ENCODE results near the gene ASCL4. TPM values are rescaled to one million over a fixed set of nuclear protein-coding genes. Genes with fewer than 3 reads are reported as not detected.

The ASCL4 gene, protein sequence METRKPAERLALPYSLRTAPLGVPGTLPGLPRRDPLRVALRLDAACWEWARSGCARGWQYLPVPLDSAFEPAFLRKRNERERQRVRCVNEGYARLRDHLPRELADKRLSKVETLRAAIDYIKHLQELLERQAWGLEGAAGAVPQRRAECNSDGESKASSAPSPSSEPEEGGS
- total RNA-seq = not detected

DNA sequence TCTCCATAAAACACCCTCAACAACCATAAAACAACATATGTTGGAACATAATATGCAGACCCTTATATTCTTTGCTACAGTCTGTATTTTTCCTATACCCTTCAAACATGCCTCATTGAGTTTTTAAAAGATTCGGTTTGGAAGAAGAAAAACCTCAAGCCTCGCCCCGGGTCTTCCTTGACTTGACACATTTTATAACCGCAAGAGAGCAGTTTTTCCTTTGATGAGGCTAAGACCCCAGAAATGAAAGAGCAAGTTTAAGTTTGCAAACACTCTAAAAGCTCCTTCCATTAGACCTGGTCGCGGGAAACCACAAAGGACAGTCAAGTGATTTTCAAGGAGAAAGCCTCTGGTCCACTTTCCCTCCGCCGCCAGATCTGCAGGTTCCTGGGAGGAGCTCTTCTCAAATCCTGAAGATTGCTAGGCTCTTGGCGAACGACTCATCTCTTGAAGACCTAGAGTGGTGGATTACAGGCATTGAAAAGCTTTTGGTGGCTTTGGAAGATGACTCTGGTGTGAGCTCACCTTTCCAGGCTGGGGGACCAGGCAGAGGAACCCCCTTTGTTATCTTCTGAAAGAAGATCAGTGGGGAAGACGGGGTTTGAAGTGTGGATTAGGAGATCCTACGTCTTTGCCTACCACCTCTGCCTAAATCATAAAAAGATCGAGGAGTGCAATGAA, at the start of gene ASCL4:
Gene ASCL4 (plus strand): TSS at position 356 of the 681 bp plus-strand sequence. CDS start 515 bp downstream, outside the sequence.

DNA sequence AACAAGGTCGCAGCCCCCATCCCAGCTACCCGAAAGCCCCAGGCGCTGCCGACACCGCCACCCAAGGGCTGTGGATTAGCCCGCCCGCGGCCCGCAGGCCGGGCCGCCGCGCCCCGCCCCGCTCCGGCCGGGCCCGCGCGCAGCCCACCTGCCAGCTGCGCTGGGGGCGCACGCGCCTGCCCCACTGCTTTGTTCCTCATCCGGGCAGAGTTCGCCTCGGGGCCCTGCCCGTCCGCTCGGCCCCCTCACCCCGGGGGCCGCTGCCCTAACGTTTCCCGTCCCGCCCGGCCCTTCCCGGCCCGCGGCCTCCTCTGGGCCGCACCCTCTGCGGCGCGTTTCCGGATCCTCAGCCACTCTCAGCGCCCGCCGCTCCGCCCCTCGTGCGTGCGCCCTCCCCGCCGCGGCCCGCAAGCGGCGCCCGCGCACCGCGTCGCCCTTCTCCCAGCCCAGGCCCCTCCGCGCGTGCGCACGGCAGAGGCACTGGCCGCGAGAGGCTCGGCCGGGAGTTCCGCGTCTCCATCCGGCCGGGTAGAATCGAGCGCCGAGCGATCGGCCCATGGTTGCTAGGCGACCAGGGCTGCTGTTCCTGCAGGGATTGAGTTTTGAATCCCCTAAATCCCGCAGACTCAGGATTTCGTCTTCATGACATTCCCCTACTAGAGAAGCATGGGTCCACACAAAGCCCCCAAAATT, 13.5 kb upstream of the ASCL4 start, which contains the start of gene PRDM4:
Gene PRDM4 (minus strand): TSS at position 329 of the 693 bp plus-strand sequence. CDS start 622 bp downstream, outside the sequence.

Other genes starting within 250 kb of the ASCL4 start
- 66.0 TPM for gene PWP1, start 88.9 kb upstream of the ASCL4 start, total RNA-seq
- 22.4 TPM for gene PRDM4, start 13.6 kb upstream of the ASCL4 start, total RNA-seq

Data from diencephalon (tissue), 1 donor.